Measurements from ENCODE around the gene NOC2L. TPM values are rescaled to one million over a fixed set of nuclear protein-coding genes. Genes with fewer than 3 reads are reported as not detected.

Gene NOC2L
- polyA plus RNA-seq, 1 donor from 2014 or later: 64.9 TPM

- Mint-ChIP-seq H3K36me3 (no peaks in the 10 kb centered on the region), H3K27ac (no peak overlapping the region)
Measured at GRCh38 chr1:973459-974292, 14.6 kb upstream of the NOC2L start.

GRCh38 chr1:972726-973458 lies 13.8 kb upstream of the NOC2L start:
- H3K9me3 Mint-ChIP-seq: no peaks in the 10 kb centered on the region
- H3K36me3 Mint-ChIP-seq: no peaks in the 10 kb centered on the region
- H3K4me3 Mint-ChIP-seq: no peak overlapping the region
- peaks cover 15% of the 10 kb centered on the region for H3K27me3 Mint-ChIP-seq
- H3K27ac Mint-ChIP-seq: no peak overlapping the region
- H3K4me1 Mint-ChIP-seq: peaks cover 0 to 4% (median 1%) of the 10 kb centered on the region in 3 donors

More at GRCh38 chr1:973459-974292, 14.6 kb upstream of the NOC2L start:
- Mint-ChIP-seq H3K9me3 (no peaks in the 10 kb centered on the region), H3K4me3 (no peak overlapping the region), H3K27me3 (peaks cover 13% of the 10 kb centered on the region), H3K4me1 (peaks cover 0 to 4% (median 1%) of the 10 kb centered on the region in 3 donors)

GRCh38 chr1:971751-972506 lies 12.9 kb upstream of the NOC2L start:
- Mint-ChIP-seq H3K27ac (no peak overlapping the region), H3K4me3 (no peak overlapping the region), H3K9me3 (no peaks in the 10 kb centered on the region), H3K27me3 (peaks cover 15% of the 10 kb centered on the region), H3K36me3 (no peaks in the 10 kb centered on the region), H3K4me1 (peaks cover 0 to 4% (median 1%) of the 10 kb centered on the region in 3 donors)

DNA sequence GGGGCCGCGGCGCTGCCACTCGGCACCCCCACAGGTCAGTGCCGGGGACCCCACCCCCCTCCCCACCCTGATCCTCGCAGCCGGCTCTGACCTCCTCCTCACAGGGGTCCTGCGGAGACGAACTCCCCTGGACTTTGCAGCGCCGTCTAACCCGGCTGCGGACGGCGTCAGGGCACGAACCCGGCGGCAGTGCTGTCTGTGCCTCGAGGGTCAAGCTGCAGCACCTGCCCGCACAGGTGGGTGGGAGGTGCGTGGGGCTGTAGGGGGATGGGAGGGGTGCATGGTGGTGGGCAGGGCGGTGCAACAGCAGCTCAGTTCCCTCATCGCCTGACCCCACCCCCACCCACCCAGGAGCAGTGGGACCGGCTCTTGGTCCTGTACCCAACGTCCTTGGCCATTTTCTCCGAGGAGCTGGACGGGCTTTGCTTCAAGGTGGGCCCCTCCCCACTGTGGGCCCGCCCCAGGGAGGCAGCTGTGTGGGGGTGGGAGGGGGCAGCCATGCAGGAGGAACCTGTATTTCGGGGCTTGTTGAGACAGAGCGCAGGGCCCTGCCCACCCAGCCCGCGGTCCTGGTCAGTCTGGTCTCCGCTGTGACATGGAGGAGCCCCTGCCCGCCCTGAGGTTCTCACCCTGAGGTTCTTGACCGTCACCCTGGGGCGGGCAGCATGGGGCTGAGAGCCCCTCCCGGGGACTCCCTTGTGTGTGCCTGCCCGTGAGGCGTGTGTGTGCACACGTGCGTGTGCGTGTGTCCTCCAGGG lies 12.1 kb upstream of the NOC2L start:
- H3K4me3 Mint-ChIP-seq: no peak overlapping the region
- H3K9me3 Mint-ChIP-seq: no peaks in the 10 kb centered on the region
- H3K27me3 Mint-ChIP-seq: peaks cover 15% of the 10 kb centered on the region
- H3K27ac Mint-ChIP-seq: no peak overlapping the region
- no peaks in the 10 kb centered on the region for H3K36me3 Mint-ChIP-seq
- peaks cover 0 to 4% (median 1%) of the 10 kb centered on the region in 3 donors for H3K4me1 Mint-ChIP-seq

DNA sequence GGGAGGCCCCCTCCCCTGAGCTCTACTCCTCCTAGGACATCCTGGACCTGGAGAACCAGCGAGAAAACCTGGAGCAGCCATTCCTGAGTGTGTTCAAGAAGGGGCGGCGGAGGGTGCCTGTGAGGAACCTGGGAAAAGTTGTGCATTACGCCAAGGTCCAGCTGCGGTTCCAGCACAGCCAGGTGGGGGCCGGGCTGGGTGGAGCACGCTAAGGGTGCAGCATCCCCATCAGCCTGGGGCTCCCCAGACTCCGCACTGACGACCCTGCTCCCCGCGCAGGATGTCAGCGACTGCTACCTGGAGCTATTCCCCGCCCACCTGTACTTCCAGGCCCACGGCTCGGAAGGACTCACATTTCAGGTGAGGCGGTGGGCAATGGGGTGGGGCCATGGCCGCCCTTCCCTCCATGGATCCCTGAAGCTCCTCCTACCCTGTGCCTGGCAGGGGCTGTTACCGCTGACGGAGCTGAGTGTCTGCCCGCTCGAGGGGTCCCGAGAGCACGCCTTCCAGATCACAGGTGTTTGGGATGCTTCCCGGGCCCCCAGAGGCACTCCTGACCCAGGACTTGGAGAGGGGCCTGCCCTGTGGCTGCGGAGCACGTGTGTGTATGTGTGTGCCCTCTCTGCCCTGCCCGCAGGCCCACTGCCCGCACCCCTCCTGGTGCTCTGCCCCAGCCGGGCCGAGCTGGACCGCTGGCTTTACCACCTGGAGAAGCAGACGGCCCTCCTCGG lies 11.4 kb upstream of the NOC2L start:
- H3K4me3 Mint-ChIP-seq: no peak overlapping the region
- H3K36me3 Mint-ChIP-seq: no peaks in the 10 kb centered on the region
- peaks cover 10% of the 10 kb centered on the region for H3K27me3 Mint-ChIP-seq
- peaks cover 0 to 1% (median 0%) of the 10 kb centered on the region in 3 donors for H3K4me1 Mint-ChIP-seq
- H3K27ac Mint-ChIP-seq: no peak overlapping the region
- no peaks in the 10 kb centered on the region for H3K9me3 Mint-ChIP-seq

- Mint-ChIP-seq H3K4me3 (no peak overlapping the region), H3K27me3 (peaks cover 3% of the 10 kb centered on the region), H3K27ac (no peak overlapping the region), H3K36me3 (no peaks in the 10 kb centered on the region), H3K9me3 (no peaks in the 10 kb centered on the region), H3K4me1 (no peaks in the 10 kb centered on the region)
Measured at GRCh38 chr1:969260-969855, 10.3 kb upstream of the NOC2L start.

DNA sequence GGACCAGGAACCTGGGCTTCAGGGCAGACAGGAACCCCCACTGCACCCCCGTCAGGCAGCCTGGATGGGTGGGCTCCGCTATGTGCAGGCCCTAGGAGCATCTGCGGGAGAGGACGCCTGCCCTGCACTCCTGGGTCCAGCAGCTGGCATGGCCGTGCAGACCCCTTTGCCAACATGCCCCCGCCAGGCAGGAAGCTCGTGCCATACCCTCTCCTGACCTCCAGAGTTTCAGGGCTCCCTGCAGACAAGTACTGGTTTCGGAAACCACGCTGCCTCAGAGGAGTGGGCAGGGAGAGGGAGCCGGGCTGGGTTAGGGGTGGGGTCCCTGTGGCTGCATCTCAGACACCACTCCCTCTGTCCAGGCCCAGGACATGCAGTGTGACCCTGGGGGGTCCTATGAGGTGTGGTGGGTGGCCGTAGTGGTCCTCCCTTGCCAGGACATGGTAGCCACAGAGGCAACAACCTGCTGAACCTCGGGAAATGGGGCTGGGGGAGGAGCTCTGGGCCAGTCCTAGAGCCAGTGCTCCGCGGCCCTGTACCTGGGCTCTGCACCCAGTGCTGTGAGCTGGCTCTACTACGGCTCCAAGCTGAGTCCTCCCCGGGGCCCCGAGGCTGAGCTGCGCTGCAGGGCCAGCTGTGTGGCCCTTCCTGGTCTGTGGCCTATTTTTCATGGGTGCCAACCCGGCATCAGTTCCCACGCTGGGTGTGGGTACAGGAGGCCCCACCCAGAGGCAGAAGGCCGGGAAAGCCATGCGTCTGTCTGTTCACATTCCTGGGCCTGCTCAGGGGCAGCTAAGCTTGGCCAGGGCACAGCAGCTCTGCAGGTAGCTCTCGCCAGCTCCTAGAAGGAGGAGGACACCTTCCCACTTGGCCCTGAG lies 8.6 kb upstream of the NOC2L start:
- no peak overlapping the region for H3K27ac Mint-ChIP-seq
- H3K9me3 Mint-ChIP-seq: no peaks in the 10 kb centered on the region
- no peaks in the 10 kb centered on the region for H3K36me3 Mint-ChIP-seq
- H3K27me3 Mint-ChIP-seq: peaks cover 3% of the 10 kb centered on the region
- H3K4me1 Mint-ChIP-seq: no peaks in the 10 kb centered on the region
- peak overlapping the region in 2 of 4 donors; percentile 37 to 76 for H3K4me3 Mint-ChIP-seq

- Mint-ChIP-seq H3K36me3 (no peaks in the 10 kb centered on the region), H3K4me3 (peak overlapping the region; percentile 74 to 84 (median 78)), H3K27me3 (peaks cover 3% of the 10 kb centered on the region), H3K4me1 (no peaks in the 10 kb centered on the region), H3K27ac (no peak overlapping the region), H3K9me3 (no peaks in the 10 kb centered on the region)
Measured at GRCh38 chr1:966704-967300, 7.7 kb upstream of the NOC2L start.

DNA sequence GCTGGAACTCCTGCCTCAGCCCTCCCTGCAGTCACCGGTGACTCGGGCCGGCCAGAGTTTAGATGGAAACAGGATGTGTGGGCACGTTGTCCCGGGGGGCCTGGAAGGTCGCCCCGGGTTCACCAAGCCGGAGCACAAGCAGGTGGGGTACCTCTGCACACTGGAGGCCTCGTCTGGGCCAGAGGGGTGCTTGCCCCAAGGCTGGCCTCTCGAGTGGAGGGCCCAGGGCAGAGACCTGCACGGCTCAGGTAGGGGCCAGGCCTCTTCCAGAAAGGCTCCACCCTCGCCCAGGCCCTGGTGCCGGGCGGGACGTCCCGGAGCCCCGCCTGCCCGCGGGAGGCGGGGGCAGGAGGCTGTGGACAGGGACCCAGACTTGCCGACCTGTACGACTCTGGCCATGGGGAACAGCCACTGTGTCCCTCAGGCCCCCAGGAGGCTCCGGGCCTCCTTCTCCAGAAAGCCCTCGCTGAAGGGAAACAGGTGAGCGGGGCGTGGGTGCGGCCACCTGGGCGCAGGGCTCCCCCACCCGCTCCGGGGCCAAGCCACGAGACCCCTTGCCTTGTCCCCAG lies 7.2 kb upstream of the NOC2L start, which contains the start of gene PLEKHN1:
PLEKHN1 (plus strand) TSS at position 348 of the 569 bp plus-strand sequence; CDS start at position 398, 50 bp downstream.
- H3K4me1 Mint-ChIP-seq: no peaks in the 10 kb centered on the region
- peak within 1 kb of the TSS in 1 of 3 donors; percentile 35 for H3K27ac Mint-ChIP-seq
- H3K9me3 Mint-ChIP-seq: no peaks in the 10 kb centered on the region
- H3K27me3 Mint-ChIP-seq: peaks cover 2% of the 10 kb centered on the region
- H3K4me3 Mint-ChIP-seq: peak within 1 kb of the TSS; percentile 74 to 84 (median 78)
- H3K36me3 Mint-ChIP-seq: no peaks in the 10 kb centered on the region

GRCh38 chr1:965526-966134 lies 6.6 kb upstream of the NOC2L start:
- peak overlapping the region in 3 of 4 donors; percentile 44 to 67 (median 58) for H3K4me3 Mint-ChIP-seq

GRCh38 chr1:964691-965525 lies 5.9 kb upstream of the NOC2L start:
- Mint-ChIP-seq H3K27ac (peak overlapping the region in 1 of 3 donors; percentile 35), H3K4me3 (peak overlapping the region in 1 of 4 donors; percentile 67)

More at GRCh38 chr1:965526-966134, 6.6 kb upstream of the NOC2L start:
- Mint-ChIP-seq H3K9me3 (no peaks in the 10 kb centered on the region), H3K36me3 (no peaks in the 10 kb centered on the region), H3K27ac (peak overlapping the region in 1 of 3 donors; percentile 35), H3K4me1 (no peaks in the 10 kb centered on the region), H3K27me3 (peaks cover 2% of the 10 kb centered on the region)

More at GRCh38 chr1:964691-965525, 5.9 kb upstream of the NOC2L start:
- H3K9me3 Mint-ChIP-seq: no peaks in the 10 kb centered on the region
- peaks cover 2% of the 10 kb centered on the region for H3K27me3 Mint-ChIP-seq
- no peaks in the 10 kb centered on the region for H3K36me3 Mint-ChIP-seq
- no peaks in the 10 kb centered on the region for H3K4me1 Mint-ChIP-seq

Data from IgD-negative memory B cell (primary cell).